Pancreas (tissue), 10 donors: ENCODE measurements around the gene MAP7. TPM values are rescaled to one million over a fixed set of nuclear protein-coding genes. Genes with fewer than 3 reads are reported as not detected.

ENCODE experiments used
- ATAC-seq, 4 donors: fragments of 200-7000 bp; cut with Tn5 transposase; one replicate each; pipeline versions ENCODE4 v1.8.0 to v1.9.1; 2020; ENCODE audit warnings: mild to moderate bottlenecking in 4 of 4, moderate library complexity in 4 of 4
- DNase-seq, 6 donors: peaks; one replicate each; pipeline ENCODE4 v3.0.0-alpha.2; 2020
- FAIRE-seq: peaks from 2 replicates; lab custom pipeline; 2012; peaks lifted over from hg19 to GRCh38; lab: Jason Lieb, UNC
- H3K27ac ChIP-seq, 4 donors: fragments of 200-600 bp; sonication (generic); 1 replicate in 3 of 4; 2 replicates in 1 of 4; pipeline versions ENCODE4 v1.5.0 to v1.8.0; 2020
- H3K27me3 ChIP-seq, 4 donors: fragments of 200-600 bp; one replicate each; pipeline ENCODE4 v1.8.0; 2021
- H3K36me3 ChIP-seq, 3 donors: fragments of 200-600 bp; sonication (generic) in 1 of 3; one replicate each; pipeline versions ENCODE4 v1.5.0 to v1.8.0; 2020 to 2021
- H3K4me1 ChIP-seq, 3 donors: fragments of 200-600 bp; one replicate each; pipeline ENCODE4 v1.8.0; 2021
- H3K4me3 ChIP-seq, 4 donors: fragments of 200-600 bp; sonication (generic) in 2 of 4; one replicate each; pipeline versions ENCODE4 v1.5.0 to v1.8.0; 2020 to 2021
- H3K9me3 ChIP-seq, 4 donors: fragments of 200-600 bp; one replicate each; pipeline ENCODE4 v1.8.0; 2021
- CTCF ChIP-seq, 4 donors: fragments of 200-600 bp; sonication (generic) in 3 of 4; IDR thresholded peaks; one replicate each; pipeline versions ENCODE4 v1.5.0 to v1.8.0; 2021; ENCODE audit warnings: antibody characterized with exemption in 4 of 4
- WGBS, 2 donors: extraction: QIAGEN DNeasy Blood & Tissue Kit; methylation state at CpG; one replicate each; pipeline ENCODE4 v1.1.7; 2013; 5-methylcytosine and 5-hydroxymethylcytosine counted together
- intact Hi-C, 3 donors: fragments of 100-400 bp; cut with DNase I; formaldehyde crosslinking; loops; one replicate each; pipeline versions ENCODE4 v1.11.1 to v1.14.2; 2022
- polyA plus RNA-seq, 2 donors: library from polyadenylated mRNA; stranded (reverse); fragments of 200-250 nt; gene quantifications; one replicate each; pipeline ENCODE4 v1.2.3, GENCODE V29; 2013
- total RNA-seq, 6 donors: library from RNA; stranded (reverse); fragmentation: NEBNext Ultra II Directional in 4 of 6; extraction: Animal tissue kit (Norgen Biotek cat#: 25700) in 4 of 6; gene quantifications; one replicate each; pipeline versions ENCODE4 v1.2.1 to v1.2.4, GENCODE V29; 2021 to 2023
- donor health status: healthy with polysubstance abuse.
- donor health status: DM: no; HTN: no; CAD: no; lungs with moderate emphysema.
- donor health status: DM: no; HTN: no; CAD: no.
- donor health status: control.
- donor health status: control.
- donor health status: Bipolar disorder and iron deficiency.
- donor health status: DM: yes; HTN: yes; CAD: no.
- donor health status: DM: no; HTN: no; CAD: no.
- donor health status: DM: no; HTN: no; CAD: no.
- donor health status: DM: yes; HTN: yes; CAD: no.

MAP7 gene
- total and polyA plus RNA-seq, 8 donors, result 10.7 to 37.9 (median 24.9) TPM

- H3K36me3 ChIP-seq, result no peaks in the 10 kb centered on the region
- intact Hi-C loops, result no loop called here
Measured at GRCh38 chr6:136517582-136517981, 32.6 kb downstream of the MAP7 start.

GRCh38 chr6:136517002-136517401 lies 33.2 kb downstream of the MAP7 start:
- Histone ChIP-seq H3K27ac (peak overlapping the region in 2 of 4 donors; percentile 2 to 19), H3K27me3 (no peaks in the 10 kb centered on the region), H3K36me3 (no peaks in the 10 kb centered on the region), H3K4me3 (no peak overlapping the region), H3K9me3 (no peaks in the 10 kb centered on the region), H3K4me1 (peaks cover 4 to 19% (median 16%) of the 10 kb centered on the region in 3 donors)
- DNase-seq, result no peak
- no peak for FAIRE-seq
- intact Hi-C loops, result no loop called here
- TF ChIP-seq CTCF (IDR thresholded peaks at IDR 0.05), result no peak
- peak; percentile 75 to 85 (median 76) for ATAC-seq

More at GRCh38 chr6:136517582-136517981, 32.6 kb downstream of the MAP7 start:
- WGBS, 2 donors, result 68% methylated on average over 3 of the region's 3 CpGs
- FAIRE-seq (no peak), ATAC-seq (peak in 1 of 4 donors; percentile 36), DNase-seq (no peak)
- Histone ChIP-seq H3K27me3 (no peaks in the 10 kb centered on the region), H3K4me3 (no peak overlapping the region), H3K9me3 (no peaks in the 10 kb centered on the region), H3K4me1 (peaks cover 4 to 15% (median 11%) of the 10 kb centered on the region in 3 donors), H3K27ac (peak overlapping the region in 2 of 4 donors; percentile 2 to 19)
- TF ChIP-seq CTCF (IDR thresholded peaks at IDR 0.05), result no peak

- Histone ChIP-seq H3K36me3 (no peaks in the 10 kb centered on the region), H3K27me3 (no peaks in the 10 kb centered on the region), H3K27ac (no peak overlapping the region), H3K9me3 (no peaks in the 10 kb centered on the region), H3K4me1 (peaks cover 8 to 25% (median 24%) of the 10 kb centered on the region in 3 donors), H3K4me3 (no peak overlapping the region)
- FAIRE-seq (no peak), ATAC-seq (no peak), DNase-seq (no peak)
- no peak for TF ChIP-seq CTCF (IDR thresholded peaks at IDR 0.05)
- intact Hi-C loops, result no loop called here
- WGBS, 2 donors, result 93% methylated on average over 4 of the region's 4 CpGs
Measured at GRCh38 chr6:136514591-136514990, 35.6 kb downstream of the MAP7 start.

GRCh38 chr6:136511926-136512325 lies 38.3 kb downstream of the MAP7 start:
- TF ChIP-seq CTCF (IDR thresholded peaks at IDR 0.05), result no peak
- no peaks in the 10 kb centered on the region for H3K27me3 ChIP-seq
- H3K4me3 ChIP-seq, result no peak overlapping the region
- intact Hi-C loops, result no loop called here
- H3K4me1 ChIP-seq, result peaks cover 8 to 16% (median 13%) of the 10 kb centered on the region in 3 donors
- H3K27ac ChIP-seq, result peak overlapping the region in 1 of 4 donors; percentile 41
- ATAC-seq (peak; percentile 91 to 97 (median 94)), DNase-seq (peak in 5 of 6 donors; percentile 35 to 76 (median 74)), FAIRE-seq (no peak)
- H3K9me3 ChIP-seq, result no peaks in the 10 kb centered on the region
- 23 to 32% methylated on average over 3 of the region's 3 CpGs for WGBS, 2 donors
- H3K36me3 ChIP-seq, result no peaks in the 10 kb centered on the region

- 40 to 69% methylated on average over 1 of the region's 1 CpG for WGBS, 2 donors
- ATAC-seq, result peak in 3 of 4 donors; percentile 28 to 42 (median 28)
- DNase-seq, result no peak
Measured at GRCh38 chr6:136511397-136511796, 38.8 kb downstream of the MAP7 start.

More at GRCh38 chr6:136511397-136511796, 38.8 kb downstream of the MAP7 start:
- no peaks in the 10 kb centered on the region for H3K36me3 ChIP-seq
- H3K4me3 ChIP-seq, result no peak overlapping the region
- peaks cover 4 to 13% (median 10%) of the 10 kb centered on the region in 3 donors for H3K4me1 ChIP-seq
- H3K9me3 ChIP-seq, result no peaks in the 10 kb centered on the region
- no peaks in the 10 kb centered on the region for H3K27me3 ChIP-seq
- intact Hi-C loops, result no loop called here
- FAIRE-seq, result no peak
- H3K27ac ChIP-seq, result peak overlapping the region in 1 of 4 donors; percentile 41
- no peak for TF ChIP-seq CTCF (IDR thresholded peaks at IDR 0.05)
